ENCODE results near the gene IFIT3. TPM values are rescaled to one million over a fixed set of nuclear protein-coding genes. Genes with fewer than 3 reads are reported as not detected.

The IFIT3 gene
- total and polyA plus RNA-seq, 2 donors (not counting 1 experiment from before 2014, with no cell fraction given): 33.5 to 62.9 TPM

DNA sequence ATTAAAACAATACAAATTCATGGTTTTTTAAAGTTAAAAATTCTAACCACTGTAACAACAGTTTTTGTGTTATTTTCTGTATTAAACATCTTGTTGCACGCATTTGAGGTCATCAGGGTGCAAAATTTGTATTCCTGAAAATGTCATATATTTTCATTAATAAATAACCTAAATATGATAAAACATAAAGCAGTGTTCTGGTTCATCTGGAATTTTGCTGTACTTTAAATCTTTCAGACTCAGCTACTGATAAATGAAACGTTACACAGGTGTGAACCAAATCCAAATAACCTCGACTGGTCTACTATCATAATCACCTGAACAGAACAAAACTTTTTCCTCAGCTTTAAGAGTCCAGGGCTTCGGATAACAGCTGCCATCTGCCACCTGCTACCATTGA, 19.1 kb upstream of the IFIT3 start:
- no peak for TF ChIP-seq EZH2 (IDR thresholded peaks at IDR 0.05; ENCODE audit: low read length, missing control alignments)
- TF ChIP-seq, protein P1, sequence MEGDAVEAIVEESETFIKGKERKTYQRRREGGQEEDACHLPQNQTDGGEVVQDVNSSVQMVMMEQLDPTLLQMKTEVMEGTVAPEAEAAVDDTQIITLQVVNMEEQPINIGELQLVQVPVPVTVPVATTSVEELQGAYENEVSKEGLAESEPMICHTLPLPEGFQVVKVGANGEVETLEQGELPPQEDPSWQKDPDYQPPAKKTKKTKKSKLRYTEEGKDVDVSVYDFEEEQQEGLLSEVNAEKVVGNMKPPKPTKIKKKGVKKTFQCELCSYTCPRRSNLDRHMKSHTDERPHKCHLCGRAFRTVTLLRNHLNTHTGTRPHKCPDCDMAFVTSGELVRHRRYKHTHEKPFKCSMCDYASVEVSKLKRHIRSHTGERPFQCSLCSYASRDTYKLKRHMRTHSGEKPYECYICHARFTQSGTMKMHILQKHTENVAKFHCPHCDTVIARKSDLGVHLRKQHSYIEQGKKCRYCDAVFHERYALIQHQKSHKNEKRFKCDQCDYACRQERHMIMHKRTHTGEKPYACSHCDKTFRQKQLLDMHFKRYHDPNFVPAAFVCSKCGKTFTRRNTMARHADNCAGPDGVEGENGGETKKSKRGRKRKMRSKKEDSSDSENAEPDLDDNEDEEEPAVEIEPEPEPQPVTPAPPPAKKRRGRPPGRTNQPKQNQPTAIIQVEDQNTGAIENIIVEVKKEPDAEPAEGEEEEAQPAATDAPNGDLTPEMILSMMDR (conservative IDR thresholded peaks at IDR 0.05 in 1 of 2, IDR thresholded peaks at IDR 0.05 in 1 of 2; ENCODE audit: low read depth in 1 of 2, low read length in 2 of 2): no peak
- Histone ChIP-seq H3K9ac (ENCODE audit: insufficient read depth, low read length) (no peak overlapping the region), H4K20me1 (ENCODE audit: control insufficient read depth, extremely low read depth, insufficient read depth, low read length) (no peaks in the 10 kb centered on the region), H3K79me2 (ENCODE audit: control insufficient read depth, insufficient read depth, low read length) (no peaks in the 10 kb centered on the region), H3K9me3 (ENCODE audit: control insufficient read depth, insufficient read depth, low read depth, low read length) (no peaks in the 10 kb centered on the region), H3K36me3 (ENCODE audit: control insufficient read depth, insufficient read depth, low read length) (no peaks in the 10 kb centered on the region), H3K27ac (ENCODE audit: insufficient read depth, low read length) (no peak overlapping the region), H3K4me2 (ENCODE audit: extremely low read depth, insufficient read depth, low read length) (no peak overlapping the region), H3K27me3 (ENCODE audit: control insufficient read depth, insufficient read depth, low read length) (no peaks in the 10 kb centered on the region), H3K4me1 (ENCODE audit: control insufficient read depth, extremely low read depth, insufficient read depth, low read length) (no peaks in the 10 kb centered on the region), H3K4me3 (replicated peaks in 1 of 4; ENCODE audit: control extremely low read depth in 1 of 4, insufficient read depth in 1 of 4, low read depth in 3 of 4, low read length in 4 of 4) (no peak overlapping the region), H2AFZ (ENCODE audit: low read length) (no peak overlapping the region)
- DNase-seq (ENCODE audit: low read depth in 2 of 2): no peak

DNA sequence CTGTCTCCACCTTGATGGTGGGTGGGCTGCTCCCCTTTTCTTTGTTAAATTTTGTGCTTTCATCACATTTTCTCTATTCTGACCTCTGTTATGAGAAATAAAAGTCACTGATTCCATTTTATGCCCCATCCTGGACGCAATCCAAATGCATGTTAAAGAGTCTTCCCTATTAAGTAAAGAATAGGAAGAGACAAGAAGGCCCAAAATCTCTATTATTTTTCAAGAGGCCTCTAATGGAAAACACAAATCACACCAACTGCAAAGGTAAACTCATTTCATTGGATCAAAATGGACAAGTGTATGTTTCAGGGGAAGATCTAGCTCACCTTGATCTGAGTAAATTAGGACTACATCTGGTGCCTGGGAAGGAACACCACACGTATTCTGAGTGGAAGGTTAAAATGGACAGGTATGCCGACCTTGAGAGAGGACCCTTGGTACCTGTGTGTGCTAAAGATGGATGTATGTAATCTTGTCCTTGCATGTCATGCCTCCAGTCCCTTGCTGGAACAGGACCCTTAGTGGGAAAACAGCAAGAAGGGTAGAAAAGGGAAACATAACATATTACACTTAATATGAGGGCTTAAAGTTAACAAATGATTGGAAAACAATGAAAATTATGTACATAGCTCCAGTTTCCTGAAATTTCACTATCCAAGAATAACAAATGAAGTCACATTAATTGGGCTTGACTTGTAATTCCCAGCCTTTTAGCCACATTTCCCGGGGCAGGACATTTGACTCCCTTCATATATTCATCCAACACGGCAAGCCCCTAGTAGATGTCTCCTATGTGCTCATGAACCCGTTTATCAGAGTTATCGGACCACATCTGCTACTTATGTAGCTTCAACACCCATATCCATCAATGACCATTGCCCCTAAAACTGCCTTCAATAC, 18.4 kb upstream of the IFIT3 start:
- no peak overlapping the region for H2AFZ ChIP-seq (ENCODE audit: low read length)
- no peaks in the 10 kb centered on the region for H3K4me1 ChIP-seq (ENCODE audit: control insufficient read depth, extremely low read depth, insufficient read depth, low read length)
- no peaks in the 10 kb centered on the region for H4K20me1 ChIP-seq (ENCODE audit: control insufficient read depth, extremely low read depth, insufficient read depth, low read length)
- H3K36me3 ChIP-seq (ENCODE audit: control insufficient read depth, insufficient read depth, low read length): no peaks in the 10 kb centered on the region
- no peak overlapping the region for H3K4me2 ChIP-seq (ENCODE audit: extremely low read depth, insufficient read depth, low read length)
- H3K9me3 ChIP-seq (ENCODE audit: control insufficient read depth, insufficient read depth, low read depth, low read length): no peaks in the 10 kb centered on the region
- no peak overlapping the region for H3K9ac ChIP-seq (ENCODE audit: insufficient read depth, low read length)
- no peak overlapping the region for H3K4me3 ChIP-seq (replicated peaks in 1 of 4; ENCODE audit: control extremely low read depth in 1 of 4, insufficient read depth in 1 of 4, low read depth in 3 of 4, low read length in 4 of 4)
- no peak for DNase-seq (ENCODE audit: low read depth in 2 of 2)
- no peaks in the 10 kb centered on the region for H3K79me2 ChIP-seq (ENCODE audit: control insufficient read depth, insufficient read depth, low read length)
- no peak overlapping the region for H3K27ac ChIP-seq (ENCODE audit: insufficient read depth, low read length)
- TF ChIP-seq EZH2 (IDR thresholded peaks at IDR 0.05; ENCODE audit: low read length, missing control alignments): no peak
- TF ChIP-seq, protein P1 (conservative IDR thresholded peaks at IDR 0.05 in 1 of 2, IDR thresholded peaks at IDR 0.05 in 1 of 2; ENCODE audit: low read depth in 1 of 2, low read length in 2 of 2): no peak
- H3K27me3 ChIP-seq (ENCODE audit: control insufficient read depth, insufficient read depth, low read length): no peaks in the 10 kb centered on the region

DNA sequence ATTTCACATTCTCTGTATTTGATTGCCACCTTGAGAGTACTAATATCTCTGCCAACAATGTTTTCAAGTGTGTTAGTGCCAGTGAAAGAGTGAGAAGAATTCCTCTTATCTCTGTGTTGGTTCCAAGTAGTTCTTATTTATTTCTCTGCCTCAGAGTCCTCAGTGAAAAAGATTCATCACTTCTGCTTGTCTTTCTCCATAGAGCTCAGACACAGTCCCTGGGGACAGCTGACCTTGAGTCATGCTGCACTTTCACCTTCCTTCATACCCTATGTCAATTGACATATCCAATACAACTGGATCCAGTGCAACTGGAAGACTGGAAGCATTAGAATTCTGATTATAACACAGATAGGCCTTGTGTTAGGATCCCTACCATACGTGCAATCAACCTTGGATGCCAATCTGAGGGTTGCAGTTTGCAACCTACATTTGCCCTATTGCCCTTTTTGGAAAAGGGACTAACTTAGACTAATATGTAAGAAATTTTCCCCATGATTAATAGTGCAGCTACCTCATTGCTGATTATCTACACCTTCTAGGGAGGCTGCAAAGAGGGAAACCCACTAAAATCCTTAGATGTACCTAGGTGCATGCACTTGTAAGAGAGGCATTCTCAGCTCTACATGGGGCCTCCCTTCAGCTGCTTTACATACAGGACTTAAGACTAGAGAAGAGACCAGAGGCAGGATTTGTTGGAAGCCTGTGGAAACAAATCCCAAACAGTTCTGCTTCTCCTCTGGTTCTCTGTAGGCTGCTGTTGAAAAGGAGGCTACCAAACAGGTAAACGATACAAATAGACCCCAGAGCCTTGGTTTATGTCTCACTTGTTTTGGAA, 17.5 kb upstream of the IFIT3 start:
- no peak for DNase-seq (ENCODE audit: low read depth in 2 of 2)
- no peak overlapping the region for H3K9ac ChIP-seq (ENCODE audit: insufficient read depth, low read length)
- H3K4me3 ChIP-seq (replicated peaks in 1 of 4; ENCODE audit: control extremely low read depth in 1 of 4, insufficient read depth in 1 of 4, low read depth in 3 of 4, low read length in 4 of 4): no peak overlapping the region
- TF ChIP-seq, protein P1 (conservative IDR thresholded peaks at IDR 0.05 in 1 of 2, IDR thresholded peaks at IDR 0.05 in 1 of 2; ENCODE audit: low read depth in 1 of 2, low read length in 2 of 2): no peak
- no peak for TF ChIP-seq EZH2 (IDR thresholded peaks at IDR 0.05; ENCODE audit: low read length, missing control alignments)
- no peak overlapping the region for H3K4me2 ChIP-seq (ENCODE audit: extremely low read depth, insufficient read depth, low read length)
- H3K9me3 ChIP-seq (ENCODE audit: control insufficient read depth, insufficient read depth, low read depth, low read length): no peaks in the 10 kb centered on the region
- no peaks in the 10 kb centered on the region for H3K79me2 ChIP-seq (ENCODE audit: control insufficient read depth, insufficient read depth, low read length)
- no peak overlapping the region for H3K27ac ChIP-seq (ENCODE audit: insufficient read depth, low read length)
- no peaks in the 10 kb centered on the region for H3K4me1 ChIP-seq (ENCODE audit: control insufficient read depth, extremely low read depth, insufficient read depth, low read length)
- H2AFZ ChIP-seq (ENCODE audit: low read length): no peak overlapping the region
- H3K27me3 ChIP-seq (ENCODE audit: control insufficient read depth, insufficient read depth, low read length): no peaks in the 10 kb centered on the region
- no peaks in the 10 kb centered on the region for H4K20me1 ChIP-seq (ENCODE audit: control insufficient read depth, extremely low read depth, insufficient read depth, low read length)
- no peaks in the 10 kb centered on the region for H3K36me3 ChIP-seq (ENCODE audit: control insufficient read depth, insufficient read depth, low read length)

Measured in fibroblast of lung (primary cell).